Natural killer cell (primary cell): ENCODE data around the gene EXOC4. TPM values are rescaled to one million over a fixed set of nuclear protein-coding genes. Genes with fewer than 3 reads are reported as not detected.

Source experiments
- ATAC-seq, 3 donors: fragments of 150-1000 bp in 2 of 3; fragments of 200-7000 bp in 1 of 3; cut with Tn5 transposase; 1 replicate in 1 of 3; 2 replicates in 2 of 3; pipeline ENCODE4 v1.10.0; 2021; ENCODE audit warnings: mild to moderate bottlenecking in 2 of 3, moderate library complexity in 2 of 3
- DNase-seq, 2 donors: peaks; one replicate each; pipeline versions ENCODE4 v3.0.0 to v3.0.0-alpha.2; 2013 to 2021; ENCODE audit warnings: mixed read lengths in 1 of 2
- H3K27ac ChIP-seq: one replicate; pipeline ENCODE4 v1.5.1; 2013; ENCODE audit warnings: mild to moderate bottlenecking, low read length
- H3K27me3 ChIP-seq: one replicate; pipeline ENCODE4 v1.6.1; 2013; ENCODE audit warnings: low read length; ENCODE audit not compliant: control insufficient read depth, insufficient read depth
- H3K36me3 ChIP-seq: one replicate; pipeline ENCODE4 v1.6.1; 2013; ENCODE audit warnings: low read length; ENCODE audit not compliant: control insufficient read depth, insufficient read depth
- H3K4me1 ChIP-seq: one replicate; pipeline ENCODE4 v1.6.1; 2013; ENCODE audit warnings: low read length; ENCODE audit not compliant: control insufficient read depth, insufficient read depth
- H3K4me3 ChIP-seq: one replicate; pipeline ENCODE4 v1.5.1; 2013; ENCODE audit warnings: low read length
- H3K9me3 ChIP-seq: one replicate; pipeline ENCODE4 v1.6.1; 2013; ENCODE audit warnings: low read length; ENCODE audit not compliant: control insufficient read depth, insufficient read depth
- H3K27ac Mint-ChIP-seq, 2 donors: one replicate each; pipeline ENCODE4 v1.8.0; 2022; ENCODE audit warnings: mild to moderate bottlenecking in 2 of 2, mixed read lengths in 2 of 2, moderate library complexity in 1 of 2
- H3K27me3 Mint-ChIP-seq, 2 donors: one replicate each; pipeline ENCODE4 v1.8.0; 2022; ENCODE audit warnings: low read depth in 2 of 2, mixed read lengths in 2 of 2
- H3K36me3 Mint-ChIP-seq: one replicate; pipeline ENCODE4 v1.8.0; 2022; ENCODE audit warnings: mixed read lengths
- H3K4me1 Mint-ChIP-seq, 2 donors: one replicate each; pipeline ENCODE4 v1.8.0; 2022; ENCODE audit warnings: mixed read lengths in 2 of 2
- H3K4me3 Mint-ChIP-seq: one replicate; pipeline ENCODE4 v1.8.0; 2022; ENCODE audit warnings: mild to moderate bottlenecking, moderate library complexity, mixed read lengths
- H3K9me3 Mint-ChIP-seq, 2 donors: one replicate each; pipeline ENCODE4 v1.8.0; 2022; ENCODE audit warnings: mixed read lengths in 2 of 2
- CTCF ChIP-seq: fragments of 200-600 bp; IDR thresholded peaks from one replicate; pipeline ENCODE4 v1.8.0; 2022; ENCODE audit warnings: antibody characterized with exemption
- WGBS: methylation state at CpG from one replicate; pipeline ENCODE4 v1.1.7; 2013; ENCODE audit warnings: missing lambda C conversion rate; ENCODE audit not compliant: insufficient coverage; 5-methylcytosine and 5-hydroxymethylcytosine counted together
- intact Hi-C: fragments of 100-400 bp; cut with micrococcal nuclease; formaldehyde crosslinking; loops from one replicate; pipeline ENCODE4 v1.14.2; 2022
- total RNA-seq, 4 donors: library from RNA; stranded (reverse); fragments of 120-200 nt in 1 of 4; gene quantifications; one replicate each; pipeline versions ENCODE4 v1.2.3 to v1.2.4, GENCODE V29; 2013 to 2022

The EXOC4 gene
- total RNA-seq, 3 donors from 2014 or later (not counting 1 experiment from before 2014, with no cell fraction given), result 105 to 148 (median 123) TPM

GRCh38 chr7:133349101-133349500 is 96.2 kb downstream of the EXOC4 start:
- Histone ChIP-seq H3K4me3 (no peak overlapping the region), H3K36me3 (no peaks in the 10 kb centered on the region), H3K4me1 (no peaks in the 10 kb centered on the region), H3K27me3 (no peaks in the 10 kb centered on the region), H3K9me3 (no peaks in the 10 kb centered on the region), H3K27ac (no peak overlapping the region)
- no peak for TF ChIP-seq CTCF
- intact Hi-C loops, result no loop called here
- Mint-ChIP-seq H3K4me1 (peaks cover 11 to 33% of the 10 kb centered on the region in 2 donors), H3K36me3 (peaks cover 21% of the 10 kb centered on the region), H3K9me3 (peaks cover 3 to 17% of the 10 kb centered on the region in 2 donors), H3K27me3 (no peaks in the 10 kb centered on the region), H3K4me3 (no peak overlapping the region), H3K27ac (no peak overlapping the region)
- DNase-seq (no peak), ATAC-seq (no peak)
- no CpG with 5 or more reads among the region's 2 CpGs for WGBS

GRCh38 chr7:133352430-133352829 is 99.6 kb downstream of the EXOC4 start:
- intact Hi-C loops, result no loop called here
- peaks cover 3 to 17% of the 10 kb centered on the region in 2 donors for H3K9me3 Mint-ChIP-seq
- no peaks in the 10 kb centered on the region for H3K27me3 ChIP-seq
- no peaks in the 10 kb centered on the region for H3K27me3 Mint-ChIP-seq
- peaks cover 3% of the 10 kb centered on the region for H3K36me3 ChIP-seq
- WGBS, result no CpG with 5 or more reads among the region's 2 CpGs
- no peak overlapping the region for H3K4me3 ChIP-seq
- no peaks in the 10 kb centered on the region for H3K9me3 ChIP-seq
- no peak overlapping the region for H3K27ac Mint-ChIP-seq
- peaks cover 11 to 24% of the 10 kb centered on the region in 2 donors for H3K4me1 Mint-ChIP-seq
- H3K4me3 Mint-ChIP-seq, result no peak overlapping the region
- H3K36me3 Mint-ChIP-seq, result peaks cover 24% of the 10 kb centered on the region
- H3K4me1 ChIP-seq, result no peaks in the 10 kb centered on the region
- DNase-seq, result no peak
- TF ChIP-seq CTCF, result no peak
- H3K27ac ChIP-seq, result no peak overlapping the region
- ATAC-seq, result no peak

- 100% methylated on average over 1 of the region's 1 CpG for WGBS
- intact Hi-C loops, result no loop called here
- H3K27ac Mint-ChIP-seq, result no peak overlapping the region
- Histone ChIP-seq H3K27me3 (no peaks in the 10 kb centered on the region), H3K36me3 (peaks cover 3% of the 10 kb centered on the region), H3K4me3 (no peak overlapping the region), H3K4me1 (no peaks in the 10 kb centered on the region), H3K27ac (no peak overlapping the region), H3K9me3 (no peaks in the 10 kb centered on the region)
- H3K27me3 Mint-ChIP-seq, result no peaks in the 10 kb centered on the region
- H3K9me3 Mint-ChIP-seq, result peaks cover 3 to 17% of the 10 kb centered on the region in 2 donors
- TF ChIP-seq CTCF, result no peak
- H3K4me3 Mint-ChIP-seq, result no peak overlapping the region
- no peak for ATAC-seq
- DNase-seq, result no peak
- H3K4me1 Mint-ChIP-seq, result peaks cover 11 to 22% of the 10 kb centered on the region in 2 donors
- H3K36me3 Mint-ChIP-seq, result peaks cover 24% of the 10 kb centered on the region
Observed at GRCh38 chr7:133353775-133354174, 100.9 kb downstream of the EXOC4 start.
